Anterior cingulate cortex (tissue), 58 donors: ENCODE data around the gene BICRAL.
A peak's percentile ranks its signal among the peaks of the same experiment; 100 is the strongest.
"Not testable (repeated sequence)": the region's sequence is repeated elsewhere in the genome, so short reads cannot be mapped to it uniquely, and the experiment has no call there.

Source experiments
- DNase-seq, 58 donors: peaks; one replicate each; lab custom pipeline; 2025; lab: John Stamatoyannopoulos, UW

Gene BICRAL

DNA sequence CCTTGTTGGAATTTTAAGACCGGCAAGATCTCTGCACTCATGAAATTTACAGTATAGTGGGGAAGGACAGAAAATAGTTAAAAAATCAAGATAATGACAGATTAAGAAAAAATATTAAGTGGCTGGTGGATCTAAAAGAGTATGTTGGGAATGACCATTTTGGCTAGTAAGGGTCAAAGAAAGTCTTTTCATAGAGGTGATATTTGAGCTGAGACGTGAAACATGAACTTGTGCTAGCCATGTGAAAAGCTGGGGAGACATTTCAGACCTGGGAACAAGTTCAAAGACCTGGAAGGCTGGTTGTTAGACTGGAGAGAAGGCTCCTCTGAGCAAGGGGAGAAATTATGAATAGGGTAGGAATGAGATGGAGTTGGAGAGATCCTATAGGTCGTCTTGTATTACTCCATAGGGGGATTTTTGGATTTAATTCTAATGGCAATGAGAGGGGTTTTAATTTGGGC, 4.7 kb downstream of the BICRAL start:
- DNase-seq: no peak

- DNase-seq: no peak
Measured at GRCh38 chr6:42787063-42787472, 5.2 kb downstream of the BICRAL start.

- no peak for DNase-seq
Measured at GRCh38 chr6:42788671-42789070, 6.8 kb downstream of the BICRAL start.

DNA sequence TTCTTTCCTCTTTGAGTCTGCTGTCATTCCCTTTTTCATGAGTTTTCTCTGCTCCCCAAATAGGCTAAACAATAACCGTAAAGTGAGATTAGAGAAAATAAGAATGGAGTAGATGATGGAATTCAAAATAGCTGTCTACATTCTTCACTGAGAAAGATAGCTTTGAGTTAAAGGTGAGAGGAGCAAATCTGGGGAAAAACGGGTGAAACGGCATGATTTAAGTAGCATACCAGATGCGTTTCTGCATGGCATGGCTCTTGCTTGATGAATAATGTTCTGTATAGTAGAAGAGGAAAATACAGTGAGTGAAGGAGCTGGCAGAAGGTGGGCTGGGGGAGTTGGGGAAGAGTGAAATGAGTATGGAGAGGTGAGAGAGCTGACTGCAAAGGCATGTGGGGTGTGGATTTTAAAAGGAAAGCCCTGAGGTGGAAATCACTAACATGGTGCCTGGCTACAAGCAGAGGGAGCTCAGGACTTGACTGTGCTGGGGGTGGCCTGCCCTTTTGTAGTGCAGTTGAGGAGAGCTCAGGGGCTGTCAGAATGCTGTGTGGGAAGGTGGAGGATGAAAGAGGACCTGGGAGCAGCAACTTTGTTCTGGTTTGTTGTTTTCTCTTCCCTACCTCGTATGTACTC, 8.8 kb downstream of the BICRAL start:
- no peak for DNase-seq

GRCh38 chr6:42791706-42792320, 10.0 kb downstream of the BICRAL start:
- no peak for DNase-seq

DNA sequence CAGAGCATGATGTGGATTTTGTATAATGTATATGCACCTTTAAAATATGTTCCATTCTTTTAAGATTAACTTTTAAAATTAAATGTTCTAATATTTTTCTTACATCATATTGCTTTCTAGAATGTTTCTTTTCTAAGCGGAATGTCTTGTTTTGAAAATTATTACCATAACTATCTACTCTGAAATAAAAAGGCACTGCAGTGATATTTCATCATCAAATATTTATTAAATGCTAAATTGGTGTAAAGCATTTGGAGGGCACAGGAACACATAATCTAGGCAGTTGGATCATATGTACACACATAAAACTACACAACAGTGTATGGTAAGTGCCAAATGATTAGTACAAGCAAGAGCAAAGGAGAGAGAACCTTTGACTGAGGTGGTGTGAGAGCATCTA, 13.8 kb downstream of the BICRAL start:
- DNase-seq: no peak

DNA sequence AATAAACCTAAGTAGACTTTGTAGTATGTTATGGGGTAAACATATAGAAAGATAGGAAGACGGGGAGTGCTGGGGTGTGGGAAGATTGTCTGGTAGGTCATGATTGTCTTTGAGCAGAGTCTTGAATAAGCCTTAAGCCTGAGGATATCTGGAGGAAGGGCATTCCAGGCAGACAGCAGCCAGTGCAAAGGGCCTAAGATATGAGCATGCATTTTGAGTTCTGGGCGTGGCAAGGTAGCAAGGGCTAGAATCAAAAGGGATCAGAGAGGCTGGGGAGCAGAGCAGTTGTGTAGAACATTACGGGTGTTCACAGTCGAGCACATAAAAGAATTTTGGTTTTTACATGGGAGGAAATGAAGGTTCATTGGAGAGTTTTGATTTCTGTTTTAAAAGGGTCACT, 14.3 kb downstream of the BICRAL start:
- no peak for DNase-seq

GRCh38 chr6:42797696-42798095, 15.8 kb downstream of the BICRAL start:
- DNase-seq: not testable (repeated sequence)

- no peak for DNase-seq
Measured at GRCh38 chr6:42805297-42805861, 23.5 kb downstream of the BICRAL start.

- DNase-seq: not testable (repeated sequence)
Measured at GRCh38 chr6:42806359-42806758, 24.5 kb downstream of the BICRAL start.

DNA sequence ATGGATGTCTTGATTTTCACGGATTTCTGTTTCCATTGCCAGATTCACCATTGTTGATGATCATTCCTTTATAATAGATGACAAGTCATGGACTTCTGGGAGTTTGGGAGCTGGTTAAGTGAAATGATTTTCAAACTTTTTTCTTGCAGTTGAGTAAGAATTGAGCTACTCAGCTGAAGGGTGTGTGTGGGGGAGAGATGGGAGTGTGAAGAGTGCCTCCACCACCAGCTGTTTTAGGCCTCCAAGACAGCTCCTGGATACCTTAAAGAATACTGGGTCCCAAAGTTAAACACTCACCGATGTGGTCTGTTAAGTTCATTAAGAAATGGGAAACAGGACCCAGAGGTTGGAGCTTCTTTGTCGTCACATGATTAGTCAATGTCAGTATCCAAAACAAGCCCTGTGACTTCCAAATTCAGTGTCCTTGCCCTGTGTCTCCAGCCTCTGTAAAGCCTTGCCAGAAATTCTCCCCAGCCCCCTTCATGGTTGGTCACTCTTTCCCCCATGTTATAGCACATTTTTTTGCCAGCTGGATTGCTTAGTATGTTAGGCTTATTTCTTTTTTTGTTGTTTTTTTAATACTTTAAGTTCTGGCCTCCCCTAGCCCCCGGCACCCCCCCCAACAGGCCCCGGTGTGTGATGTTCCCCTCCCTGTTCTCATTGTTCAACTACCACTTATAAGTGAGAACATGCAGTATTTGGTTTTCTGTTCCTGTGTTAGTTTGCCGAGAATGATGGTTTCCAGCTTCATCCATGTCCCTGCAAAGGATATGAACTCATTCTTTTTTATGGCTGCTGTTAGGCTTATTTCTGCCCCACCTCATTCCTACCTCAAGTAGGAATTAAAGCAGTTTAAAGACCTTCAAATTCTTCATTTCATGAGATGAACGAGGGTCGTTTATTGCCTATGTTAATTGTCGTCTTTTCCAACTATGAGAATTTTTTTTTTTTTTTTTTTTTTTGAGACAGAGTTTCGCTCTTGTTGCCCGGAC, 26.9 kb downstream of the BICRAL start:
- DNase-seq: no peak

DNA sequence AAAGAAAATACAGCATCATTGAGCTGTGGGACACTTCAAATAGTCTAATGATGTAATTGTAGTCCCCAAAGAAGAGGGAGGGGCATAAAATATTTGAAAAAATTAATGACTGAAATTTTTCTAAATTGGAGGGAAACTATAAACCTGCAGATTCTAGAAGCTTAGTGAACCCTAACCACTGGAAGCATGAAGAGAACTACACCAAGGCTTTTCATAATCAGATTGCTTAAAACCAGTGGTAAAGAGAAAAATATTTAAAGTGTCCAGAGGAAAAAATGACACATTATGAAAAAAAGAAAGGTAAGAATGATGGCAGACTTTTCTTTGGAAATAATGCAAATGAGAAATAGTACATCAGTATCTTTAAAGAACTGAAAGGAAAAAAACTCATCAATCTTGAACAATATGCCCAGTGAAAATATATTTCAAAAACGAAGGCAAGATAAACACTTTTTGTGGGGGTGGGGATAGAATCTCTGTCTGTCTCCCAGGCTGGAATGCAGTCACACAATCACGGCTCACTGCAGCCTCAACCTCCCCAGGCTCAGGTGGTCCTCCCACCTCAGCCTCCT, 31.3 kb downstream of the BICRAL start:
- no peak for DNase-seq

DNA sequence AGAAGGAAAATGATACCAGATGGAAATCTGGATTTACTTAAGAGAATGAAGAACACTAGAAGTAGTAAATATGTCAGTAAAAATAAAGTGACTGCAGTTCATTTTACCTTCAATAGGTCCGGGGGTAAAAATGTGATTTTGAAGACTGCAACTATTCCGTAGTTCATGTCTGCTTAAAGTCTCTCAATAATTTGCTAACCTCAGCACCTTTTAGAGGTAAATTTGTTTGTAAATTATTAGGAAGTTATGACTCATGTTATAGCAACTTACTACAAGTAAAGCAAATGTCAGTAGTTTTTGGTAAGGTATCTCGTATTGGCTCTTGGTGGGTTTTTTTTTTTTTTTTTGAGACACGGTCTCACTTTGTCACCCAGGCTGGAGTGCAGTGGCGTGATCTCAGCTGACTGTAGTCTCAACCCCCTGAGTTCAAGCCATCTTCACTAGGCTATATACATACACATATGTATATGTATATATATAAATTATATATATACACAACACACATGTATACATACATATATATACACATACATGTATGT, 32.1 kb downstream of the BICRAL start:
- no peak for DNase-seq

GRCh38 chr6:42815726-42816125, 33.9 kb downstream of the BICRAL start:
- not testable (repeated sequence) for DNase-seq

GRCh38 chr6:42817907-42818306, 36.1 kb downstream of the BICRAL start:
- DNase-seq: no peak

DNA sequence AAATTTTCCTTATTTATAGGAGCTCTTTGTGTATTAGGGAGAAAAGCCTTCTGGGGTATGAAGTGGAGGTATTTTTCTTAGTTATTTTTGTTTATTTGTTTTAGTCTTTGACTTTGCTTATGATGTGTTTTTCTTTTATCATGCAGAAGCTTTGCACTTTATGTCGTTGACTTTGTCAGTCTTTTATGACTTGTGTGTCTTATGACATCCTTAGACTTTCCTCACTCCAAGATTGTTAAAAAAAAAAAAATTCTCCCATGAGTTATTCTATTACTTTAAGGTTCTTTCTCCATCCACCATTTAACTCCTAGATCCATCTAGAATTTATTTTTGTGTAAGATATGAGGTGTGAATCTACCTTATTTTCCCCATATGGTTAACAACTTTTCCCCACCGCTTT, 36.6 kb downstream of the BICRAL start:
- no peak for DNase-seq

GRCh38 chr6:42818878-42819277, 37.0 kb downstream of the BICRAL start:
- DNase-seq: no peak

DNA sequence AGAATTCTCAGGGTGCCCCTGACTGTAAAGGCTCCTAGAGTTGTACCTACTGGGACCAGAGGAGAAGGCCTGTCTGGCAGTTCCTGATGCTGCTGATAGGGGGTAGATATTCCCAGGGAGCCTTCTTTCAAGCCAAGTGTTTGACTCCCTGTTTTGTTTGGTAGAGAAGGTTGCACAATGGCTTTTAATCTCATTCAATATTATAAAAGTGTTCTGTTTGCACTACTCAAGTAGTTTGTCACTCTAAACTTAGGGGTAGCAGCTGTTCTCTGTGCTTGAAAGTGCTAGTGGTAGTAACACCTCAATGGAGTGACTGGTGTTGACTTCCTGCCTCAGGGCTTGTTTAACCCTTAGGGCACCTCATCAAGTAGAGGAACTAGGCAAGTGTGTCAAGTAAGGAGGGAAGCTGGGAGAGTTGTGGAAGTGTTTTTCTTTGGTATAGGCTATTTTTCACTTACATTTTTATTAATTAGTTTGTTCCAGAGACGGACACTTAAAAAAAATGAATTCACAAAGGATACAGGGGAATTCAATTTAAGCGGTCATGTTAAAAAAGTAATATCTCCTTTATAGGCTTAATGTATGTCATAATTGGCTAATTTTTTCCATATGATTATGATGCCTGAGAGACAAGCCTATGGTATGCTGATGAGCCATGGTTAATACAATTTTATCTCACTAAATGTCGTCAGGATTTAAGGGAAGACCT, 38.1 kb downstream of the BICRAL start:
- DNase-seq: no peak

- DNase-seq: peak in 17 of 58 donors; percentile 2 to 43 (median 8)
Measured at GRCh38 chr6:42820512-42821340, 38.9 kb downstream of the BICRAL start.
